ENCODE results near the gene MYH14. TPM values are rescaled to one million over a fixed set of nuclear protein-coding genes. Genes with fewer than 3 reads are reported as not detected.

Gene MYH14
- total and polyA plus RNA-seq, 10 of the 15 experiments (the other 5 are each of a cell fraction or from before 2014, with no cell fraction given) = 0.06 to 0.69 (median 0.15) TPM; not detected in 4

GRCh38 chr19:50341091-50341564, 137.7 kb downstream of the MYH14 start (continued):
- TF ChIP-seq SUZ12 (IDR thresholded peaks at IDR 0.05; ENCODE audit: unreplicated experiment) (no peak), NKRF (conservative IDR thresholded peaks at IDR 0.05) (no peak), DPF2 (IDR thresholded peaks at IDR 0.05) (peak; percentile 75; the same call in 1 of the 2 replicates), MYB (IDR thresholded peaks at IDR 0.05; ENCODE audit: borderline replicate concordance, low read depth, low read length) (no peak), ZNF274 (IDR thresholded peaks at IDR 0.05; ENCODE audit: insufficient read depth, insufficient read length) (no peak), TCF12 (IDR thresholded peaks at IDR 0.05; ENCODE audit: low read depth, low read length) (no peak), ZNF217 (IDR thresholded peaks at IDR 0.05) (peak; percentile 22; the same call in 1 of the 2 replicates), GABPA (IDR thresholded peaks at IDR 0.05; ENCODE audit: low read depth) (no peak), POLR2AphosphoS2 (IDR thresholded peaks at IDR 0.05; ENCODE audit: low read depth, low read length) (0 out of 2 replicates have a peak, but pooled peaks have one; percentile 23), PML (IDR thresholded peaks at IDR 0.05; ENCODE audit: low read length) (peak; percentile 41; the same call in 1 of the 2 replicates), ZBTB4 (CRISPR knock-in tag; IDR thresholded peaks at IDR 0.05) (no peak), BCL11A (IDR thresholded peaks at IDR 0.05; ENCODE audit: low read depth, low read length) (peak; percentile 30; the same call in 1 of the 2 replicates), NRF1 (conservative IDR thresholded peaks at IDR 0.05; ENCODE audit: low read depth, low read length) (no peak), MTA3 (IDR thresholded peaks at IDR 0.05; ENCODE audit: borderline replicate concordance, low read length) (peak; percentile 76; the same call in 1 of the 2 replicates), BCLAF1 (IDR thresholded peaks at IDR 0.05) (no peak), ZNF622 (IDR thresholded peaks at IDR 0.05) (no peak), CBX3 (IDR thresholded peaks at IDR 0.05; ENCODE audit: borderline replicate concordance, low read depth) (no peak), POU2F2 (IDR thresholded peaks at IDR 0.05; ENCODE audit: borderline replicate concordance, low read depth, low read length) (peak; percentile 86; the same call in 2 of the 3 replicates), BRCA1 (IDR thresholded peaks at IDR 0.05; ENCODE audit: low read depth, low read length) (no peak), TBL1XR1 (IDR thresholded peaks at IDR 0.05; ENCODE audit: low read depth, low read length) (peak; percentile 42; the same call in 1 of the 2 replicates), HDGF (IDR thresholded peaks at IDR 0.05) (no peak), NFIC (IDR thresholded peaks at IDR 0.05; ENCODE audit: low read depth, low read length) (peak; percentile 74), YBX1 (IDR thresholded peaks at IDR 0.05) (no peak), MXI1 (IDR thresholded peaks at IDR 0.05; ENCODE audit: low read depth, low read length) (no peak), ATF3 (IDR thresholded peaks at IDR 0.05; ENCODE audit: borderline replicate concordance, extremely low read depth, low read depth, low read length) (no peak)

All from GM12878 (cell line).